ENCODE measurements around the gene OR5B17. TPM values are rescaled to one million over a fixed set of nuclear protein-coding genes. Genes with fewer than 3 reads are reported as not detected.

OR5B17 gene
- total RNA-seq, 4 donors from 2014 or later, result not detected

- Histone ChIP-seq H3K27ac (no peak overlapping the region), H3K4me1 (no peaks in the 10 kb centered on the region), H3K36me3 (no peaks in the 10 kb centered on the region), H3K27me3 (no peaks in the 10 kb centered on the region), H3K4me3 (replicated peaks in 1 of 3) (no peak overlapping the region), H3K9me3 (no peaks in the 10 kb centered on the region)
- WGBS, 2 donors, result 90 to 93% methylated on average over 1 of the region's 1 CpG
- TF ChIP-seq CTCF (IDR thresholded peaks at IDR 0.05) (no peak), POLR2A (IDR thresholded peaks at IDR 0.05) (no peak)
- intact Hi-C loops (cut with DNase I), result no loop called here
- DNase-seq, result no peak
These were observed 33.0 kb upstream of the OR5B17 start for GRCh38 chr11:58391879-58392278.

GRCh38 chr11:58390551-58391063, 31.7 kb upstream of the OR5B17 start:
- Histone ChIP-seq H3K4me1 (no peaks in the 10 kb centered on the region), H3K4me3 (replicated peaks in 1 of 3) (no peak overlapping the region), H3K27me3 (no peaks in the 10 kb centered on the region), H3K9me3 (no peaks in the 10 kb centered on the region), H3K36me3 (no peaks in the 10 kb centered on the region), H3K27ac (no peak overlapping the region)
- TF ChIP-seq POLR2A (IDR thresholded peaks at IDR 0.05), result no peak
- TF ChIP-seq CTCF (IDR thresholded peaks at IDR 0.05), result no peak
- WGBS, 2 donors, result 82 to 90% methylated on average over 6 to 9 of the region's 18 CpGs
- DNase-seq, result no peak
- intact Hi-C loops (cut with DNase I), result no loop called here

GRCh38 chr11:58354727-58355126, 4.1 kb downstream of the OR5B17 start:
- 80 to 81% methylated on average over 3 of the region's 3 CpGs for WGBS, 2 donors
- no peaks in the 10 kb centered on the region for H3K4me1 ChIP-seq
- H3K27me3 ChIP-seq, result no peaks in the 10 kb centered on the region
- no peak overlapping the region for H3K4me3 ChIP-seq (replicated peaks in 1 of 3)
- no peak for DNase-seq
- TF ChIP-seq CTCF (IDR thresholded peaks at IDR 0.05), result no peak
- no peaks in the 10 kb centered on the region for H3K36me3 ChIP-seq
- H3K27ac ChIP-seq, result no peak overlapping the region
- intact Hi-C loops (cut with DNase I), result no loop called here
- no peaks in the 10 kb centered on the region for H3K9me3 ChIP-seq

DNA sequence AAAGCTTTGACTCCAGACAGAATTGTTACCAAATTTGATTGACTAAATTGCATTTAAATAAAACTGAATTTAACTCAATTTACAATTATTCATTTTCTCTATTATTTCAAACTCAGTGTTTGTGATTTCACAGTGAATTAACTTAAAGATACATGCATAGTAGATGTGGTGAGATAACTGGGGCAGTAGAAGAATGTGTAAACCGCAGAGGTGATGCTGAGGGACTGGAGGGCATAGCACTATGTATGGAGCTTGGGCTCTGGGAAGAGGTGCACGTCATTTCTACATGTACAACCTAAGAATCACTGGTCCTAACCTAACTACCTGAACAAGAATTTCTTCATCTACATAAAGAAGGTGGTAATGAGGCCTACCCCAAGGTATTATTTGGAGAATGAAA, 13.7 kb downstream of the OR5B17 start:
- Histone ChIP-seq H3K36me3 (no peaks in the 10 kb centered on the region), H3K4me1 (no peaks in the 10 kb centered on the region), H3K9me3 (no peaks in the 10 kb centered on the region), H3K4me3 (replicated peaks in 1 of 3) (no peak overlapping the region), H3K27ac (no peak overlapping the region), H3K27me3 (no peaks in the 10 kb centered on the region)
- intact Hi-C loops (cut with DNase I), result no loop called here
- DNase-seq, result no peak
- no peak for TF ChIP-seq CTCF (IDR thresholded peaks at IDR 0.05)
- TF ChIP-seq POLR2A (IDR thresholded peaks at IDR 0.05), result no peak
- WGBS, 2 donors, result 37 to 55% methylated on average over 2 of the region's 2 CpGs

- Histone ChIP-seq H3K4me1 (no peaks in the 10 kb centered on the region), H3K9me3 (no peaks in the 10 kb centered on the region), H3K4me3 (replicated peaks in 1 of 3) (no peak overlapping the region), H3K27ac (no peak overlapping the region), H3K36me3 (no peaks in the 10 kb centered on the region), H3K27me3 (no peaks in the 10 kb centered on the region)
- no peak for DNase-seq
- TF ChIP-seq CTCF (IDR thresholded peaks at IDR 0.05) (no peak), POLR2A (IDR thresholded peaks at IDR 0.05) (no peak)
- intact Hi-C loops (cut with DNase I), result no loop called here
These were observed 24.2 kb downstream of the OR5B17 start for GRCh38 chr11:58334708-58335107.

Data from thyroid gland (tissue), 4 donors.